SJSA1 (cell line): ENCODE data around the gene FOXC2. TPM values are rescaled to one million over a fixed set of nuclear protein-coding genes. Genes with fewer than 3 reads are reported as not detected.

Experiments used
- total RNA-seq: library from RNA; depleted of rRNA; stranded (reverse); fragments of >200 nt; shearing (Covaris generic); gene quantifications from 2 replicates; pipeline ENCODE4 v1.2.3, GENCODE V29; 2014; rRNA removed

The FOXC2 gene
- total RNA-seq, 1 experiment from 2014 or later = 3.9 TPM

Other genes with a start within 250 kb of the FOXC2 start
- 25.7 and 34.7 TPM in 2 replicates for gene FOXF1, start 56.3 kb upstream of the FOXC2 start, total RNA-seq
- gene MTHFSD, start 11.6 kb upstream of the FOXC2 start, total RNA-seq = 9.4 and 11.7 TPM in 2 replicates
- gene FOXL1, start 11.7 kb downstream of the FOXC2 start, total RNA-seq = 39.4 and 43.2 TPM in 2 replicates